ENCODE measurements around the gene CLPSL1.

Gene CLPSL1

DNA sequence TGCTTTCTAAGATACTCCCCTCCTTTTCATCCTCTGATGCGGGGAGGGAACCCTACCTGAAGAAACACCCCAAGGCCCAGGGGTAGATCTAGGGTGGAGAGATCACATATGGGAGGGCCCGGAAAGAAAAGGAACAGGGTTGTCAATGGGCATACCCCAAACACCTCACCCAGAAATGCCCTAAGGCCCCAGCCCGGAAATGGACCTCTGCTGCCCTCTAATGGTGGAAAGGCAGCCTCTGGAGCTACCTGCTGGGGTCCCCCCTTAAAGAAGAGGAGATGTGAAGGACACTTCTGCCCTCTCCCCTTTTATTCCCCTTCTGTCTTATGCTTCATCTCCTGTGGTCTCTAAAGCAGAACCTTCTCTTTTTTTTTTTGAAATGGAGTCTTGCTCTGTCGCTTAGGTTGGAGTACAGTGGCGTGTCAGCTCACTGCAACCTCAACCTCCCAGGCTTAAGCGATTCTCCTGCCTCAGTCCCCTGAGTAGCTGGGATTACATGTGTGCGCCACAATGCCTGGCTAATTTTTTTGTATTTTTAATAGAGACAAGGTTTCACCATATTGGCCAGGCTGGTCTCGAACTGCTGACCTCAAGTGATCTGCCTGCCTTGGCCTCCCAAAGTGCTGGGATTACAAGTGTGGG lies 44.4 kb upstream of the CLPSL1 start:
- ChIA-PET CTCF (interaction anchor here (0.6 to 6.1 kb wide), 64 partner anchors 9 to 359 kb away, joined by 3 to 524 read pairs (median 4); partner anchors contain the start of gene TULP1), POLR2A (interaction anchor here (0.7 kb wide), 2 partner anchors 17 to 155 kb away, joined by 4 read pairs; no protein-coding TSS in a partner anchor)
- no peak overlapping the region for H3K4me3 ChIP-seq (ENCODE audit: low read depth, low read length)
- DNase-seq (ENCODE audit: low read depth, low spot score), result no peak
- TF ChIP-seq, protein P1, sequence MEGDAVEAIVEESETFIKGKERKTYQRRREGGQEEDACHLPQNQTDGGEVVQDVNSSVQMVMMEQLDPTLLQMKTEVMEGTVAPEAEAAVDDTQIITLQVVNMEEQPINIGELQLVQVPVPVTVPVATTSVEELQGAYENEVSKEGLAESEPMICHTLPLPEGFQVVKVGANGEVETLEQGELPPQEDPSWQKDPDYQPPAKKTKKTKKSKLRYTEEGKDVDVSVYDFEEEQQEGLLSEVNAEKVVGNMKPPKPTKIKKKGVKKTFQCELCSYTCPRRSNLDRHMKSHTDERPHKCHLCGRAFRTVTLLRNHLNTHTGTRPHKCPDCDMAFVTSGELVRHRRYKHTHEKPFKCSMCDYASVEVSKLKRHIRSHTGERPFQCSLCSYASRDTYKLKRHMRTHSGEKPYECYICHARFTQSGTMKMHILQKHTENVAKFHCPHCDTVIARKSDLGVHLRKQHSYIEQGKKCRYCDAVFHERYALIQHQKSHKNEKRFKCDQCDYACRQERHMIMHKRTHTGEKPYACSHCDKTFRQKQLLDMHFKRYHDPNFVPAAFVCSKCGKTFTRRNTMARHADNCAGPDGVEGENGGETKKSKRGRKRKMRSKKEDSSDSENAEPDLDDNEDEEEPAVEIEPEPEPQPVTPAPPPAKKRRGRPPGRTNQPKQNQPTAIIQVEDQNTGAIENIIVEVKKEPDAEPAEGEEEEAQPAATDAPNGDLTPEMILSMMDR (IDR thresholded peaks at IDR 0.05; ENCODE audit: insufficient read depth, low read length, missing control alignments), result peak; percentile 83

DNA sequence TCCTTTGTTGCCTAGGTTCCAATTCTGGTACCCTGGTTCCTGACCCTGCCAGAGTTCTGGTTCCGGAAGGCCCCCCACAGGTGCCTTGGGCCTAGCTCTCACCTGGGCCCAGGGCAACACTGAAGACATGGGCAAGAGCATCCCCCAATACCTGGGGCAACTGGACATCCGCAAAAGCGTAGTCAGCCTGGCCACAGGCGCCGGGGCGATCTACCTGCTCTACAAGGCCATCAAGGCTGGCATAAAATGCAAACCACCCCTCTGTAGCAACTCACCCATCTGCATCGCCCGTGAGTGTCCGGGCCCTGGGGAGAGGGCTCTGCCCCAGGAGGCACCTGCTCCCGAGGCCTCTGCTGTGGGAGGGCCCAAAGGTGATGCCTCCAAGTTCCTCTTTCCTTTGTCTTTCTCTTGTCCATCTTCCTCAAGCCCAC lies 43.8 kb upstream of the CLPSL1 start, which contains the start of gene ARMC12:
Gene ARMC12, plus strand, starts transcription at position 51 of the 431 bp plus-strand sequence. Its CDS starts 77 bp downstream, at position 128.
- POLR2A ChIA-PET, result no interaction called here
- H3K4me3 ChIP-seq (ENCODE audit: low read depth, low read length), result no peak within 1 kb of the TSS
- DNase-seq (ENCODE audit: low read depth, low spot score), result no peak
- TF ChIP-seq, protein P1 (IDR thresholded peaks at IDR 0.05; ENCODE audit: insufficient read depth, low read length, missing control alignments), result no peak
- CTCF ChIA-PET, result interaction anchor here (0.6 to 6.1 kb wide), 67 partner anchors 10 to 443 kb away, joined by 3 to 524 read pairs (median 4); no protein-coding TSS in a partner anchor

DNA sequence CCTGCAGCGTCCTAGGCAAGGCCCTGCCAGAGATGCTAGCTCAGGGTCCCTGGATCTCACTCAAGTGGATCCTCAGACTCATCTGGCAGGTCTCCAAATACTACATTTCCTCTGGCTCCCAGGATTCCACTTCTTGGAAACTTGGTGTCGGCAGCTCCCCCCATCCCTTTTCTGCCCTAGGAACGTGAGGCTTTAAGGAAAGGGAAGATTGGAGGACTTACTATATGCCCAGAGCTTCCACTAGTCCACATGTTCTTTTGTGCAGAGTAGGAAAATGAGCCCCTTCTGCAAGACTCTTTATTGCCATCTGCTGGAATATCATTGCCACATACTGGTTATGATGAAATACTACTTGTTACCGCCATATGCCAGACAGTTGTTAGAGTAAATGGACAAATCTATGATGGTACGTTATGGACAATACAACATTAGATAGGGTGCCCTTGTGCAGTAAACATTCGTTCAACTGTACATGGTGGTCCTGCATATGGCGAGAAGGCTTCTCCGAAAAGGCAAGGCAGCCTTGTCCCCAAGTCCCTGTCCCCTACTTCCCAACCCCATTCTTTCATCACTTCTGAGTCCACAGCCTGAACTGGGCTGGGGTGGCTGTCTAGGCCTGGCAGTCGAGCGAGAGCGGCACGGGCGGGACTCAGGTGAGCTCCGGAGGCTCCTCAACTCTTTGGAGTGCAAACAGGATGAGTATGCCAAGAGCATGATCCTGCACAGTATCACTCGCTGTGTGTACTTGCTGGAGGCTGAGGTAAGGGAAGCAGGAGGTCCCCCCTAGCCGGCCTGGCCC lies 43.2 kb upstream of the CLPSL1 start:
- POLR2A ChIA-PET, result no interaction called here
- peak; percentile 58 for DNase-seq (ENCODE audit: low read depth, low spot score)

DNA sequence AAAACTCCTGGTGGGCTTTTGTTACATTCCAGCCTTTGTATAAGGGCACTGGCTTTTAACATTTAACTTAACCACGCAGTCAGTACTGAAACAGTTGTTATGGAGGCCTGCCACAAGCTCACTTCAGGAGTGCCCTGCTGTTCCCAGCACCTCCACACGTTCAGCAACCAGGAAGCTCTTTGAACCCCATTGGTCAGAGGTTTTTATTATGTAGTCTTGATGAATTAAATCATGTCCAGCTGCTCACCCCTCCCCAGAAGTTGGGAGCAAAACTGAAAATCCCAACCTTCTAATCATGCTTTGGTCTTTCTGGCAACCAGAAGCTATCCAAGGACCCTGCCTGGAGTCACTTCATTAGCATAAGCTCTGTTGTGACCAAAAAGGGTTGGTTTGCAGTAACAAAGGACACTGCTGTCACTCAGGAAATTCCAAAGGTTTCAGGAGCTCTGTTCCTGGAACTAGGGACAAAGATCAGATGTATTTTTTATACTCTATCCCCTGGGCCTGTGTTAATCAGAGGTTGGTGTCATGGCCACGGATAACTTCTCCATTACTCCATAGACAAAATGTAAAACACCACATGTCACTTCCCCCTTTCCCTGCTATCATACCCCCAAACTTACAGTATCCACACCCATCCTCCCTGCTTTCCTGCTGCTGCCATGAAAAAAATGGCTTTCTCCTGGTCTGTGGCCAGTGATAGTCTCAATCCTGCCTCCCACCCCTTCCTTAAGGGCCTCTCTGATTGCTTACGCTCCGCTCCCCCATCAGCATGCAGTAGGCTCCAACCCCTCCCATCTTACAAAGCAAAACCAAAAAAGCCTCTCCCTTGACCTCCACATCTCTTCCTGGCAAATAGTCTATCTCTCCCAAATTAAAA lies 40.9 kb upstream of the CLPSL1 start:
- TF ChIP-seq, protein P1 (IDR thresholded peaks at IDR 0.05; ENCODE audit: insufficient read depth, low read length, missing control alignments), result no peak
- ChIA-PET POLR2A (no interaction called here), CTCF (interaction anchor here (0.8 to 6.1 kb wide), 10 partner anchors 11 to 355 kb away, joined by 3 to 524 read pairs (median 6); no protein-coding TSS in a partner anchor)
- DNase-seq (ENCODE audit: low read depth, low spot score), result no peak
- no peak overlapping the region for H3K4me3 ChIP-seq (ENCODE audit: low read depth, low read length)

More for the DNA sequence above, 43.2 kb upstream of the CLPSL1 start:
- CTCF ChIA-PET, result interaction anchor here (0.6 to 6.1 kb wide), 51 partner anchors 11 to 444 kb away, joined by 3 to 524 read pairs (median 4); no protein-coding TSS in a partner anchor
- no peak overlapping the region for H3K4me3 ChIP-seq (ENCODE audit: low read depth, low read length)
- TF ChIP-seq, protein P1 (IDR thresholded peaks at IDR 0.05; ENCODE audit: insufficient read depth, low read length, missing control alignments), result peak; percentile 64

DNA sequence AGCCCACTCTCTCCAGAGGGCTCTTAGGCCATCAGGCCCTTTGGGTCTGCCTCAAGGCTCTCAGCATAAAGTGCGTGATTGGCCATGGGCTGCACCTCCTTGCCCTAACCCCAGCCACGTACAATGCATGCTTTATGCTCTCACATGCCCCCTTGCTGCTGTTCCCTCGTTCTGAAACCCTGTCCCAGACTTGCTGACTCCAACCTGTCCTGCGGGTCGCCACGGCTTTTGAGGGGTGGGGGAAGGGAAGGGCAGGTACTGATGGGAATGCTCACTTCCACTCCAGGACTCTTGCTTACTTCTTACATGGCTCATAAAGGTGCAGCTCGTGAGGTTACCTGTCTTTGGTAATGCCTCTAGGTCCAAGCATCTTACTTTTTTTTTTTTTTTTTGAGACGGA lies 38.0 kb upstream of the CLPSL1 start:
- POLR2A ChIA-PET, result no interaction called here
- no peak for DNase-seq (ENCODE audit: low read depth, low spot score)
- TF ChIP-seq, protein P1 (IDR thresholded peaks at IDR 0.05; ENCODE audit: insufficient read depth, low read length, missing control alignments), result no peak
- CTCF ChIA-PET, result no interaction called here
- H3K4me3 ChIP-seq (ENCODE audit: low read depth, low read length), result no peak overlapping the region

Data from AG04449 (cell line).